Ascending aorta (tissue), 2 donors: ENCODE results near the gene ACOXL. TPM values are rescaled to one million over a fixed set of nuclear protein-coding genes. Genes with fewer than 3 reads are reported as not detected.

Source experiments
- DNase-seq, 2 donors: peaks; one replicate each; pipeline ENCODE4 v3.0.0-alpha.2; 2019; ENCODE audit warnings: low spot score in 2 of 2
- H3K27ac ChIP-seq, 2 donors: fragments of 200-600 bp; sonication (generic); one replicate each; pipeline ENCODE4 v1.5.1; 2016 to 2017; ENCODE audit warnings: mild to moderate bottlenecking in 1 of 2
- H3K27me3 ChIP-seq: fragments of 200-600 bp; sonication (generic); one replicate; pipeline ENCODE4 v1.5.1; 2017
- H3K36me3 ChIP-seq, 2 donors: fragments of 200-600 bp; sonication (generic); one replicate each; pipeline ENCODE4 v1.5.1; 2016
- H3K4me1 ChIP-seq, 2 donors: fragments of 200-600 bp; sonication (generic); one replicate each; pipeline ENCODE4 v1.5.1; 2016 to 2017; ENCODE audit warnings: mild to moderate bottlenecking in 1 of 2
- H3K4me3 ChIP-seq, 2 donors: fragments of 200-600 bp; sonication (generic); one replicate each; pipeline ENCODE4 v1.5.1; 2016 to 2017; ENCODE audit warnings: mild to moderate bottlenecking in 1 of 2
- H3K9me3 ChIP-seq, 2 donors: fragments of 200-600 bp; sonication (generic); one replicate each; pipeline ENCODE4 v1.5.1; 2016
- CTCF ChIP-seq, 3 experiments: fragments of 200-600 bp in 2 of 3; fragments of 450-650 bp in 1 of 3; sonication (generic) in 2 of 3; IDR thresholded peaks; one replicate each; pipeline ENCODE4 v1.5.1; 2016 to 2019; ENCODE audit warnings: antibody characterized with exemption in 3 of 3, mild to moderate bottlenecking in 1 of 3, moderate library complexity in 1 of 3
- intact Hi-C: fragments of 100-400 bp; cut with DNase I; formaldehyde crosslinking; loops from one replicate; pipeline ENCODE4 v1.15.1; 2023
- total RNA-seq: library from RNA; depleted of rRNA; stranded (reverse); fragments of >200 nt; gene quantifications from one replicate; pipeline ENCODE4 v1.1.0, GENCODE V29; 2016

The ACOXL gene
- total RNA-seq, 1 donor from 2014 or later = not detected

GRCh38 chr2:111145103-111145760, 412.9 kb downstream of the ACOXL start:
- no peaks in the 10 kb centered on the region for H3K4me1 ChIP-seq
- H3K9me3 ChIP-seq = no peaks in the 10 kb centered on the region
- H3K27ac ChIP-seq = no peak overlapping the region
- no peak for TF ChIP-seq CTCF (IDR thresholded peaks at IDR 0.05)
- H3K27me3 ChIP-seq = no peaks in the 10 kb centered on the region
- DNase-seq = no peak
- H3K36me3 ChIP-seq = peaks cover 0 to 3% of the 10 kb centered on the region in 2 donors
- intact Hi-C loops = no loop called here
- H3K4me3 ChIP-seq = no peak overlapping the region

DNA sequence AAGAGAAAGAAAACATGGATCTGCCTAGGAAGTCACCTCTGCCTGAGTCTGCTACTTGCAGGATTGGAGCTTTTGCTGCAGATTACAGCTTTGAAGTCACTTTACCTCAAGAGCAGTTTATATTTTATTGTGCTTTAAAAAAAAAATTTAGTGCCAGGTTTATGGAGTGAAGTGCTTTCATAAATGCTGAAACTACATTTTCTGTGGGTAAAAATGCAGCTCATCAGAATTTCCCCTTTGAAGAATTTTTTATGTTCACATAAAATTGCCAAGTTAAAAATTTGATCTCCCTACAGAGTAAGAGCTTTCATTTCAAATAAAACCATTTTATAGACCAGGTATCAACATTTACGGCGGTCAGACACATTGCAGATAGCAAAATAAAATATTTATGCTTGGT, 413.6 kb downstream of the ACOXL start:
- H3K27me3 ChIP-seq = no peaks in the 10 kb centered on the region
- H3K9me3 ChIP-seq = no peaks in the 10 kb centered on the region
- DNase-seq = no peak
- H3K4me3 ChIP-seq = no peak overlapping the region
- H3K4me1 ChIP-seq = no peaks in the 10 kb centered on the region
- no peak overlapping the region for H3K27ac ChIP-seq
- intact Hi-C loops = no loop called here
- peaks cover 0 to under 1% of the 10 kb centered on the region in 2 donors for H3K36me3 ChIP-seq
- no peak for TF ChIP-seq CTCF (IDR thresholded peaks at IDR 0.05)

GRCh38 chr2:111148225-111148873, 416.0 kb downstream of the ACOXL start:
- DNase-seq = no peak
- peaks cover 0 to 6% of the 10 kb centered on the region in 2 donors for H3K36me3 ChIP-seq
- no peak for TF ChIP-seq CTCF (IDR thresholded peaks at IDR 0.05)
- intact Hi-C loops = no loop called here
- H3K4me1 ChIP-seq = no peaks in the 10 kb centered on the region
- H3K27ac ChIP-seq = no peak overlapping the region
- no peaks in the 10 kb centered on the region for H3K9me3 ChIP-seq
- no peak overlapping the region for H3K4me3 ChIP-seq
- H3K27me3 ChIP-seq = no peaks in the 10 kb centered on the region

DNA sequence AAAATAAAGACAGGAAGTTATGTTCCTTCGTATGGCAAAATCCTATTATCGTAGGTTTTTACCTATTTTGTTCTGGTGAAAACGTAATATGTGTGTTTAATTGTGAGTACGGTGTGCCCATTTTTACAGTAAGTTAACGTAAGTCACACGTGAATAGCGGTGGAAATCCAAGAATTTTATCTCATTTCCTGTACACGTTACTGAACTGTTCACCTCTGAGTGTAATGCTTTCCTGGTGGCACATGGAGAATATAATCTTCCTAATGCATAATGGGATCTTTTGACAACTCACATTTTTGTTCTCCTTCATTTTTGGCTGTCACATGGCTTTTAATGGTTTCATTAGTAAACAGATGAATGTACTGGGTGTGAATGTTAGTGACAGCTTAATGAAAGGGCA, 416.6 kb downstream of the ACOXL start:
- TF ChIP-seq CTCF (IDR thresholded peaks at IDR 0.05) = no peak
- intact Hi-C loops = no loop called here
- DNase-seq = no peak
- Histone ChIP-seq H3K9me3 (no peaks in the 10 kb centered on the region), H3K27ac (no peak overlapping the region), H3K36me3 (peaks cover 0 to 6% of the 10 kb centered on the region in 2 donors), H3K27me3 (no peaks in the 10 kb centered on the region), H3K4me3 (no peak overlapping the region), H3K4me1 (no peaks in the 10 kb centered on the region)

DNA sequence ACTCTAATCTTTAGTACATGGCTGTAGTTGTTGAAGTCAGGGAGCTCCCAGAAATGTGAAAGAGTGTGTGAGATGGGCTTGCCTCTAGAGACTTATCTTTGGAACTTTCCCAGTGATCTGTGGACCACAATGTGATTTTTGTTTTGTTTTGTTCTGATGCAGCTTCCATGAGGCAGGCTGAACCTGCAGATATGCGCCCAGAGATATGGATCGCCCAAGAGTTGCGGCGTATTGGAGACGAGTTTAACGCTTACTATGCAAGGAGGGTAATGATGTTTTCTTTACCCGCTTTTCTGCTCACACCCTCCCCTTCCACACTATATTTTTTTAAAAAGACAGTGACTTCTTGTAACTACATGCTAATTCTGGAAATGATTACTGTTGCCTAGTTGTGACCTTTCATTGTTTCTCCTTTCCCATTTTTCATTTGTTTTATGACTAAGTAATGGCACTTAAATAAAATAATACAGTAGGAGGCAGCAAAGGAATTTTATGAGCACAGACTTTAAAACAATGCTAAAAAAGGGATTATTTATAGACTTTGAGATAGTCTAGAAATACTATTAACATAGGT, 417.6 kb downstream of the ACOXL start:
- Histone ChIP-seq H3K4me1 (no peaks in the 10 kb centered on the region), H3K36me3 (peaks cover 0 to 6% of the 10 kb centered on the region in 2 donors), H3K4me3 (no peak overlapping the region), H3K27ac (no peak overlapping the region), H3K27me3 (no peaks in the 10 kb centered on the region), H3K9me3 (no peaks in the 10 kb centered on the region)
- DNase-seq = no peak
- intact Hi-C loops = no loop called here
- no peak for TF ChIP-seq CTCF (IDR thresholded peaks at IDR 0.05)
